Esophagus (tissue), 2 donors: ENCODE measurements around the gene TMEM178A. TPM values are rescaled to one million over a fixed set of nuclear protein-coding genes. Genes with fewer than 3 reads are reported as not detected.

ENCODE experiments used
- H3K27ac ChIP-seq, 2 donors: one replicate each; pipeline ENCODE4 v1.5.1; 2013; ENCODE audit warnings: low read depth in 2 of 2, mild to moderate bottlenecking in 2 of 2, inconsistent platforms in 1 of 2, low read length in 1 of 2, moderate library complexity in 1 of 2
- H3K27me3 ChIP-seq, 2 donors: one replicate each; pipeline ENCODE4 v1.6.1; 2013; ENCODE audit warnings: low read length in 2 of 2, control low read depth in 1 of 2, mild to moderate bottlenecking in 1 of 2; ENCODE audit not compliant: insufficient read depth in 2 of 2, control insufficient read depth in 1 of 2
- H3K36me3 ChIP-seq, 2 donors: one replicate each; pipeline ENCODE4 v1.6.1; 2013; ENCODE audit warnings: low read length in 1 of 2; ENCODE audit not compliant: control insufficient read depth in 2 of 2, insufficient read depth in 2 of 2
- H3K4me1 ChIP-seq, 2 donors: one replicate each; pipeline ENCODE4 v1.6.1; 2013; ENCODE audit warnings: low read length in 1 of 2; ENCODE audit not compliant: control insufficient read depth in 2 of 2, insufficient read depth in 2 of 2
- H3K4me3 ChIP-seq, 2 donors: one replicate each; pipeline ENCODE4 v1.5.1; 2013; ENCODE audit warnings: low read length in 2 of 2, mild to moderate bottlenecking in 2 of 2, low read depth in 1 of 2, moderate library complexity in 1 of 2
- H3K9me3 ChIP-seq, 2 donors: one replicate each; pipeline ENCODE4 v1.6.1; 2013; ENCODE audit warnings: mild to moderate bottlenecking in 2 of 2, low read depth in 1 of 2, low read length in 1 of 2, moderate library complexity in 1 of 2; ENCODE audit not compliant: control insufficient read depth in 2 of 2, insufficient read depth in 1 of 2
- WGBS, 2 donors: extraction: QIAGEN DNeasy Blood & Tissue Kit; methylation state at CpG; one replicate each; pipeline ENCODE4 v1.1.7; 2013; 5-methylcytosine and 5-hydroxymethylcytosine counted together
- polyA plus RNA-seq, 2 donors: library from polyadenylated mRNA; stranded (reverse); fragments of 200-250 nt; gene quantifications; one replicate each; pipeline ENCODE4 v1.2.3, GENCODE V29; 2013
- donor health status: healthy with polysubstance abuse.
- donor health status: Bipolar disorder and iron deficiency.

The TMEM178A gene
- polyA plus RNA-seq, 2 donors: 0.53 to 1.1 TPM

GRCh38 chr2:39659765-39660611, 5.7 kb upstream of the TMEM178A start:
- 65 to 66% methylated on average over 3 of the region's 3 CpGs for WGBS, 2 donors
- H3K27me3 ChIP-seq: peaks cover 0 to 3% of the 10 kb centered on the region in 2 donors

GRCh38 chr2:39660612-39661236, 5.0 kb upstream of the TMEM178A start:
- 78% methylated on average over 3 of the region's 3 CpGs for WGBS, 2 donors
- Histone ChIP-seq H3K4me3 (no peak overlapping the region), H3K9me3 (no peaks in the 10 kb centered on the region), H3K27ac (no peak overlapping the region), H3K36me3 (no peaks in the 10 kb centered on the region), H3K4me1 (peaks cover 0 to under 1% of the 10 kb centered on the region in 2 donors), H3K27me3 (peaks cover 0 to 3% of the 10 kb centered on the region in 2 donors)

More at GRCh38 chr2:39659765-39660611, 5.7 kb upstream of the TMEM178A start:
- Histone ChIP-seq H3K4me1 (no peaks in the 10 kb centered on the region), H3K36me3 (no peaks in the 10 kb centered on the region), H3K27ac (no peak overlapping the region), H3K9me3 (no peaks in the 10 kb centered on the region), H3K4me3 (no peak overlapping the region)

GRCh38 chr2:39661826-39662225, 3.9 kb upstream of the TMEM178A start:
- 44 to 52% methylated on average over 1 of the region's 1 CpG for WGBS, 2 donors
- H3K9me3 ChIP-seq: no peaks in the 10 kb centered on the region

GRCh38 chr2:39663187-39663930, 2.4 kb upstream of the TMEM178A start:
- 91 to 97% methylated on average over 2 of the region's 2 CpGs for WGBS, 2 donors
- Histone ChIP-seq H3K9me3 (no peaks in the 10 kb centered on the region), H3K36me3 (no peaks in the 10 kb centered on the region), H3K27ac (no peak overlapping the region), H3K4me1 (peaks cover 4 to 8% of the 10 kb centered on the region in 2 donors), H3K4me3 (no peak overlapping the region), H3K27me3 (peaks cover 3 to 12% of the 10 kb centered on the region in 2 donors)

More at GRCh38 chr2:39661826-39662225, 3.9 kb upstream of the TMEM178A start:
- no peak overlapping the region for H3K27ac ChIP-seq
- H3K4me3 ChIP-seq: no peak overlapping the region
- peaks cover 3 to 5% of the 10 kb centered on the region in 2 donors for H3K27me3 ChIP-seq
- H3K36me3 ChIP-seq: no peaks in the 10 kb centered on the region
- H3K4me1 ChIP-seq: peaks cover 4 to 7% of the 10 kb centered on the region in 2 donors

- H3K4me1 ChIP-seq: peaks cover 4 to 8% of the 10 kb centered on the region in 2 donors
- WGBS, 2 donors: 56 to 61% methylated on average over 6 of the region's 6 CpGs
- peaks cover 3 to 12% of the 10 kb centered on the region in 2 donors for H3K27me3 ChIP-seq
- no peak overlapping the region for H3K27ac ChIP-seq
- H3K9me3 ChIP-seq: no peaks in the 10 kb centered on the region
- no peak overlapping the region for H3K4me3 ChIP-seq
- H3K36me3 ChIP-seq: no peaks in the 10 kb centered on the region
Measured at GRCh38 chr2:39664232-39664887, 1.4 kb upstream of the TMEM178A start.

GRCh38 chr2:39664888-39665591, 677 bp upstream of the TMEM178A start:
- Histone ChIP-seq H3K4me1 (peaks cover 4 to 8% of the 10 kb centered on the region in 2 donors), H3K36me3 (no peaks in the 10 kb centered on the region), H3K27ac (no peak overlapping the region), H3K27me3 (peaks cover 3 to 14% of the 10 kb centered on the region in 2 donors), H3K9me3 (no peaks in the 10 kb centered on the region), H3K4me3 (no peak overlapping the region)
- 43 to 45% methylated on average over 24 to 26 of the region's 26 CpGs for WGBS, 2 donors

GRCh38 chr2:39666491-39667101, 879 bp downstream of the TMEM178A start:
- Histone ChIP-seq H3K9me3 (no peaks in the 10 kb centered on the region), H3K4me3 (peak overlapping the region in 1 of 2 donors; percentile 48), H3K27ac (no peak overlapping the region), H3K27me3 (peaks cover 4 to 14% of the 10 kb centered on the region in 2 donors), H3K4me1 (peaks cover 4 to 8% of the 10 kb centered on the region in 2 donors), H3K36me3 (no peaks in the 10 kb centered on the region)
- 1 to 3% methylated on average over 24 to 25 of the region's 25 CpGs for WGBS, 2 donors

- 47 to 49% methylated on average over 7 of the region's 7 CpGs for WGBS, 2 donors
- no peak overlapping the region for H3K4me3 ChIP-seq
Measured at GRCh38 chr2:39667104-39667885, 1.6 kb downstream of the TMEM178A start.

More at GRCh38 chr2:39667104-39667885, 1.6 kb downstream of the TMEM178A start:
- Histone ChIP-seq H3K27me3 (peaks cover 6 to 14% of the 10 kb centered on the region in 2 donors), H3K9me3 (no peaks in the 10 kb centered on the region), H3K4me1 (peaks cover 4 to 8% of the 10 kb centered on the region in 2 donors), H3K36me3 (no peaks in the 10 kb centered on the region), H3K27ac (no peak overlapping the region)
